Measurements from ENCODE around the gene ZYX.
A peak's percentile ranks its signal among the peaks of the same experiment; 100 is the strongest.
"Not testable (repeated sequence)": the region's sequence is repeated elsewhere in the genome, so short reads cannot be mapped to it uniquely, and the experiment has no call there.

ZYX gene

DNA sequence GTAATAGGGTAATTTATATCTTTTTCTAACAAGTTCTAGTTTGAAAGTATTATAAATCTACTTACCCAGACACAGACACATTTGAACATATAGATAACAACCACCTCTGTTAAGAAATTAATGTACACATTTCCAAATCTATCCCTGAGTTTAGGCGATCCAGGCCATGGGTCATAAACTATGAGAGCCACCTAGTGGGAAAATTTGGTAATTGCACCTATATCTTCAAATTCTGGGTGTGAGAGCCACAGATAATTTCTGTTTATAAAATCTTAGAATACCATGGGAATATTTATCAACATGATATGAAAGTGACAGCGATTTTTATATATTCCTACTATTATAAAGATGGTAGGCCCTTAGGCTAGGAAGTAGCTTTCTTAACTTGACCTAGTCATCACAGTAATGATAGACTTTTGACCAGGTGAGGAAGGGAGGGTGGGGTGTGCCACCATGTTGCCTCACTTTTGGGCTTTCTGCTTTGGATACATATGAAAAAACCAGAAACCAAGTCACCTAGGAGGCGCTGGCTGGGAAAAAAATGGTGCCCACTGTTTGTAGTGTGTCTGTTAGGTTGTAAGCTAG, 35.5 kb downstream of the ZYX start:
- TF ChIP-seq, protein P1, sequence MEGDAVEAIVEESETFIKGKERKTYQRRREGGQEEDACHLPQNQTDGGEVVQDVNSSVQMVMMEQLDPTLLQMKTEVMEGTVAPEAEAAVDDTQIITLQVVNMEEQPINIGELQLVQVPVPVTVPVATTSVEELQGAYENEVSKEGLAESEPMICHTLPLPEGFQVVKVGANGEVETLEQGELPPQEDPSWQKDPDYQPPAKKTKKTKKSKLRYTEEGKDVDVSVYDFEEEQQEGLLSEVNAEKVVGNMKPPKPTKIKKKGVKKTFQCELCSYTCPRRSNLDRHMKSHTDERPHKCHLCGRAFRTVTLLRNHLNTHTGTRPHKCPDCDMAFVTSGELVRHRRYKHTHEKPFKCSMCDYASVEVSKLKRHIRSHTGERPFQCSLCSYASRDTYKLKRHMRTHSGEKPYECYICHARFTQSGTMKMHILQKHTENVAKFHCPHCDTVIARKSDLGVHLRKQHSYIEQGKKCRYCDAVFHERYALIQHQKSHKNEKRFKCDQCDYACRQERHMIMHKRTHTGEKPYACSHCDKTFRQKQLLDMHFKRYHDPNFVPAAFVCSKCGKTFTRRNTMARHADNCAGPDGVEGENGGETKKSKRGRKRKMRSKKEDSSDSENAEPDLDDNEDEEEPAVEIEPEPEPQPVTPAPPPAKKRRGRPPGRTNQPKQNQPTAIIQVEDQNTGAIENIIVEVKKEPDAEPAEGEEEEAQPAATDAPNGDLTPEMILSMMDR (IDR thresholded peaks at IDR 0.05): peak; percentile 81
- peak; percentile 30 for DNase-seq
- H3K27ac Mint-ChIP-seq: no peak overlapping the region
- H3K4me1 Mint-ChIP-seq: peaks cover 40% of the 10 kb centered on the region
- no peak overlapping the region for H3K4me3 Mint-ChIP-seq
- H3K36me3 Mint-ChIP-seq (ENCODE audit: low read depth): no peaks in the 10 kb centered on the region
- peaks cover 18% of the 10 kb centered on the region for H3K9me3 Mint-ChIP-seq
- peaks cover 10% of the 10 kb centered on the region for H3K27me3 Mint-ChIP-seq (ENCODE audit: low read depth, poor library complexity)

DNA sequence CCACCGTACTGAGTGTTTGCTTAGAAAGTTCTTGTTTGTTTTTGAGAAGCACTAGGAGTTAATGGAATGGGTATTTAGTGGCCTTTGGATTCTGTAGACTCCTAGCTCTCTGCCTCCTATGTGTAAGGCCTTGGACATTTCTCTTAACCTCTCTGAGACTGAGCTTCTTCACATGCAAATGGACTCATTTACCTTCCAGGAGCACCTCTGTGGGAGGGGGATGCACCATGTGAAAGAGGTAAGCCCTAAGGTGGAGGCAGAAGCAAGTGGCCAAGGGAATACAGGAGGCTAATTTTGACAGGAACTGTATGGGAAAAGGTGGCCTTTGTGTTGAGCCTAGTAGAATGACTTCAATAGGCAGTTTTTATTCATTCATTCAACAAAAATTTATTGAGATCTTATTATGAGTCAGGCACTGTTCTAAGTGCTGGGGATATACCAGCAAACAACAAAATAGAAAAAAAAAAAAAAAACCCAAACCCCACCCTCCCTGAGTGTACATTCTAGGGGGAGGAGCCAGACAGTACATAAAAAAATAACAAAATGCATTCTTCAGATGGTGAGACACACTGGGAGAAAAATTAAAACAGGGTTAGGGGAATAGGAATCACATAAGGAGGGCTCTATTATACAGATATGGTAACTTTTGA, 36.7 kb downstream of the ZYX start:
- Mint-ChIP-seq H3K36me3 (ENCODE audit: low read depth) (no peaks in the 10 kb centered on the region), H3K9me3 (peaks cover 28% of the 10 kb centered on the region), H3K27ac (no peak overlapping the region), H3K4me3 (no peak overlapping the region), H3K27me3 (ENCODE audit: low read depth, poor library complexity) (peaks cover 10% of the 10 kb centered on the region), H3K4me1 (peaks cover 30% of the 10 kb centered on the region)
- no peak for DNase-seq
- TF ChIP-seq, protein P1 (IDR thresholded peaks at IDR 0.05): no peak

DNA sequence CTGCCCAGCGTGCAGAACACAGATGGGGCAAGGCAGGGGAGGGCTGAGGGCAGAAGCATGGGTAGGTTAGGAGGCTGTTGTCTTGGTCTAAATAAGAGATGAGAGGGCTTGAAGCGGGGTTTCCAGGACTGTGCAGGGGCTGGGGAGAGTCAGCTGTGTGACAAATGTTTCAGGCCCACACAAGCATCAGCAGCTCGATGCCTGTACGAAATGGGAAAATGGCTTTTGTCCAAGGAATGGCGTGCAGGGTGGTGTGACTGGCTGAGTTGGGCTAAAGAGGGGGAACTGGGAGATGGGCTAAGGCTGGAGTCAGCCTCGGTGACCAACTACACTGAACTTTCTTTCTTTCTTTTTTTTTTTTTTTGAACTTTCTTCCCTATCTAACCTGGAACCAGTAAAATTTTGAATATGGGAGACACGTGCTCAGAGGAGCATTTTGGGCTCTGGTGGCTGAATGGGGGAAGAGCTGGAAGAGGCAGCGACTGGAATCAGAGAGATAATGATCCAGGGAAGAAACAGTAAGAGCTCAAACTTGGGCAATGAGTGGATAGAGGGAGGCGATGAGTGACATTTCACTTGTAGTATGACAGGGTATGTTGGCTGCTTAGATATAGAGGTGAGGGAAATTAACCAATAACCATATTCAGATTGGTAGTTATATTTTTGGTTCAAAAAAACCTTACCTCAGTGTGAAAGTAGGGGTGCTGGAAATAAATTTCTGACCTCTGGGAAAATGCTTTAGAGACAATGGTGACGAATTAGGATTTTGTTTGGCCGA, 37.7 kb downstream of the ZYX start:
- Mint-ChIP-seq H3K27ac (no peak overlapping the region), H3K9me3 (peaks cover 37% of the 10 kb centered on the region), H3K4me1 (peaks cover 23% of the 10 kb centered on the region), H3K27me3 (ENCODE audit: low read depth, poor library complexity) (peaks cover 10% of the 10 kb centered on the region), H3K36me3 (ENCODE audit: low read depth) (no peaks in the 10 kb centered on the region), H3K4me3 (no peak overlapping the region)
- DNase-seq: no peak
- TF ChIP-seq, protein P1 (IDR thresholded peaks at IDR 0.05): no peak

DNA sequence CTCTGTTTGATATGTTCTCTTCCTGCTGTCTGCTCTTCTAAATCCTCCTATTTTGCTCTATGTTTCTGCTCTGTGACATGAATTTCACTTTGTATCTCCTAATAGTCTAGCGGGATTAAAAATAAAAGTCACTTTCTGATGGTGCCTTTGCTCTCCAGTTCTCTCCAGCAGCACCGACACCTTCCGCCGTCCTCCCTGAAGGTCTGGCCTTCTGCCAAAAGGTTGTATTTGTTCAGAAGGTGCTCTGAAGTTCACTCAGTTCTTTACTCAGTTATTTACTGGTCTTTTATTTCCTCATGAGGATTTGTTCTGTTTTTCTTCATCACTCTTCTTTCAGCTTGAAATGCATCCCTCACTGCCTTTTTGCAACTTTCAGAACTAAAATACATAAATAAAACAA, 38.7 kb downstream of the ZYX start:
- Mint-ChIP-seq H3K27me3 (ENCODE audit: low read depth, poor library complexity) (peaks cover 10% of the 10 kb centered on the region), H3K36me3 (ENCODE audit: low read depth) (no peaks in the 10 kb centered on the region), H3K4me1 (peaks cover 17% of the 10 kb centered on the region), H3K27ac (no peak overlapping the region), H3K4me3 (no peak overlapping the region), H3K9me3 (peaks cover 40% of the 10 kb centered on the region)
- no peak for DNase-seq
- TF ChIP-seq, protein P1 (IDR thresholded peaks at IDR 0.05): no peak

DNA sequence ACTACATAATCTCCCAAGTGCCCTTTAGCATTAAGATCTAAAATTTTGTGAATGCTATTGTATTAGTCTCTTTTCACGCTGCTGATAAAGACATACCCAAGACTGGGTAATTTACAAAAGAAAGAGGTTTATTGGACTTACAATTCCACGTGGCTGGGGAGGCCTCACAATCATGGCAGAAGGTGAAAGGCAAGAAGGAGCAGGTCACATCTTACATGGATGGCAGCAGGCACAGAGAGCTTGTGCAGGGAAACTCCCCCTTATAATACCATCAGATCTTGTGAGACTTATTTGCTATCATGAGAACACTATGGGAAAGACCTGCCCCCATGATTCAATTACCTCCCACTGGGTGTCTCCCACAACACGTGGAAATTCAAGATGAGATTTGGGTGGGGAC, 39.5 kb downstream of the ZYX start:
- H3K4me3 Mint-ChIP-seq; H3K27ac Mint-ChIP-seq; H3K36me3 Mint-ChIP-seq (ENCODE audit: low read depth); H3K4me1 Mint-ChIP-seq; DNase-seq: not testable (repeated sequence)
- Mint-ChIP-seq H3K27me3 (ENCODE audit: low read depth, poor library complexity) (peaks cover 10% of the 10 kb centered on the region), H3K9me3 (peaks cover 43% of the 10 kb centered on the region)

DNA sequence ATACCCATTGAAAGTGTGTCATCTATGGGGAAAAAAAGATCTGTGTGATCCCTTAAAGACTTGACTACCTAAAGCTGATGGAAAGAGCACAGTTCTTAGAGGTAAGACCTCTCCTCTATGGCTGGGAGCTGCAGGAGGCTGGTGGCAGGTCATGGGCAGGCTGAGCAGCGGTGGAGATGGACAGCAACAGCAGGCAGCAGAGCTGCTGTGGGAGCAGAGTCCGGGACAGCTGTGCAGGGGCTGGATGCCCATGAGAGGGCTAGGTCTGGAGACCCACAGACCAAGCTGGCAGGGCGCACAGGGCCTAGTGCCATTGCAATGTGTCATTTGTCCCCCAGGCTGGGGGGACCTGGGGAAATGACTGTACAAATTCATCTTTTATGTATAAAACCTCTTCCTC, 40.9 kb downstream of the ZYX start:
- TF ChIP-seq, protein P1 (IDR thresholded peaks at IDR 0.05): no peak
- Mint-ChIP-seq H3K36me3 (ENCODE audit: low read depth) (no peaks in the 10 kb centered on the region), H3K4me3 (no peak overlapping the region), H3K27ac (no peak overlapping the region), H3K9me3 (peaks cover 49% of the 10 kb centered on the region), H3K4me1 (no peaks in the 10 kb centered on the region), H3K27me3 (ENCODE audit: low read depth, poor library complexity) (peaks cover 10% of the 10 kb centered on the region)
- DNase-seq: no peak

DNA sequence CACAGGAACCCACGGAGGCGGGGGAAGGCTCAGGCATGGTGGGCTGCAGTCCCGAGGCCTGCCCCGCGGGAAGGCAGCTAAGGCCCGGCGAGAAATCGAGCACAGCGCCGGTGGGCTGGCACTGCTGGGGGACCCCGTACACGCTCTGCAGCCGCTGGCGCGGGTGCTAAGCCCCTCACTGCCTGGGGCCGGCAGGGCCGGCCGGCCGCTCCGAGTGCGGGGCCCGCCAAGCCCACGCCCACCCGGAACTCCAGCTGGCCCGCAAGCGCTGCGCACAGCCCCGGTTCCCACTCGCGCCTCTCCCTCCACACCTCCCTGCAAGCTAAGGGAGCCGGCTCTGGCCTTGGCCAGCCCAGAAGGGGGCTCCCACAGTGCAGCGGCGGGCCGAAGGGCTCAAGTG, 43.3 kb downstream of the ZYX start:
- H3K4me1 Mint-ChIP-seq; H3K4me3 Mint-ChIP-seq; H3K27ac Mint-ChIP-seq; DNase-seq; H3K36me3 Mint-ChIP-seq (ENCODE audit: low read depth); H3K27me3 Mint-ChIP-seq (ENCODE audit: low read depth, poor library complexity): not testable (repeated sequence)
- peaks cover 43% of the 10 kb centered on the region for H3K9me3 Mint-ChIP-seq

Measured in nephron progenitor cell (in vitro differentiated cells).